ENCODE data around the gene MAST4. TPM values are rescaled to one million over a fixed set of nuclear protein-coding genes. Genes with fewer than 3 reads are reported as not detected.

The MAST4 gene
- total and polyA plus RNA-seq, 4 donors: 3.7 to 9.5 (median 6.5) TPM

DNA sequence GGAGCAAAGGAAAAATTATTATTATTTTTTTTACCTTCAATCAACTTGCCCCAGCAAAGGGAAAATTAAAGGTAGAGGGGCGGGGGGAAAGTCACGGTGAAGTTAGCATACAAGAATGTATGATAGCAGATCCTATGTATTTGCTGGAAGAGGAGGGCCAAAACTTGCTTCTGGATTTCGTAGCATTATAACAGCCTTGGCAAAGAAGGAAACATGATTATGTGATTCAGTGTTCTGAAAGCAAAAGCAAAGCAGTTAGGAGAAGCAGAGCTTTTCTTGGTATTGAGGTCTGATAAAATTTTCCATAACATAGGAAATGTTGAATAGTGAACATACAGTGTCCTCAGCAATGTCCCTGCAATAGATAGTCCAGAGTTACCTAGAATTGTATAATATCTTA, 32.4 kb downstream of the MAST4 start:
- no peak overlapping the region for H3K27ac ChIP-seq (ENCODE audit: low read depth in 1 of 2, low read length in 2 of 2)
- WGBS: 84% methylated on average over 3 of the region's 3 CpGs

DNA sequence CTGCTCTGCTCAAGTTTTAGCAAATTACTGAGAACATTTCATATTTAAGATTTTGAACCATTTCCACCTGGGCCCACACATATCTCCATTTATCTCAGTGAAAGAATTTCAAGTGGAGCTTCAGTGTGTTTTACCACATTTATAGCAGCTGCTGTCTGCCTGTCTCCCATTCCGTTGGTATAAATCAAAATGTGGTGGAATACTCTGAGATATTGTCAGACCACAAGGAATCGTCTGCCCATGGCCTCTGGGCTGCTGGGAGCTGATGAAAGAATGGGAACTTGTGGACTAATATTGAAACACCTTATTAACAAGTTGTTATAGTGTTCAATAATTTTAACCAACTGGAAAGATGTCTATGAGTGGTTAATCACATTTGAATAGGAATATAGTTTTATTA, 33.3 kb downstream of the MAST4 start:
- TF ChIP-seq JUND (IDR thresholded peaks at IDR 0.05) (no peak), TAF1 (conservative IDR thresholded peaks at IDR 0.05) (no peak), RAD21 (IDR thresholded peaks at IDR 0.05) (no peak), HNF4G (IDR thresholded peaks at IDR 0.05) (no peak), YY1 (IDR thresholded peaks at IDR 0.05) (no peak), NR2F2 (IDR thresholded peaks at IDR 0.05) (no peak), FOXA2 (IDR thresholded peaks at IDR 0.05) (no peak), EGR1 (IDR thresholded peaks at IDR 0.05; ENCODE audit: low read depth in 2 of 2) (no peak), FOXA1 (IDR thresholded peaks at IDR 0.05) (no peak)
- TF ChIP-seq, protein P1, sequence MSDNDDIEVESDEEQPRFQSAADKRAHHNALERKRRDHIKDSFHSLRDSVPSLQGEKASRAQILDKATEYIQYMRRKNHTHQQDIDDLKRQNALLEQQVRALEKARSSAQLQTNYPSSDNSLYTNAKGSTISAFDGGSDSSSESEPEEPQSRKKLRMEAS (IDR thresholded peaks at IDR 0.05): no peak
- Histone ChIP-seq H3K27ac (ENCODE audit: low read depth in 1 of 2, low read length in 2 of 2) (no peak overlapping the region), H3K9ac (ENCODE audit: low read depth in 1 of 2, low read length in 2 of 2) (no peak overlapping the region), H3K4me3 (ENCODE audit: low read depth in 1 of 3, low read length in 3 of 3) (no peak overlapping the region), H3K9me3 (ENCODE audit: control insufficient read depth in 4 of 4, low read length in 3 of 4) (no peaks in the 10 kb centered on the region), H3K36me3 (ENCODE audit: control insufficient read depth in 4 of 4, insufficient read depth in 3 of 4, low read depth in 1 of 4, low read length in 3 of 4) (no peaks in the 10 kb centered on the region), H3K4me1 (ENCODE audit: control insufficient read depth in 4 of 4, insufficient read depth in 4 of 4, low read length in 3 of 4) (no peaks in the 10 kb centered on the region), H3K27me3 (ENCODE audit: control insufficient read depth in 4 of 4, insufficient read depth in 4 of 4, low read length in 3 of 4) (no peaks in the 10 kb centered on the region)
- no peak for DNase-seq (ENCODE audit: low spot score)
- 88% methylated on average over 2 of the region's 2 CpGs for WGBS

More for the DNA sequence above, 32.4 kb downstream of the MAST4 start:
- no peak overlapping the region for H3K9ac ChIP-seq (ENCODE audit: low read depth in 1 of 2, low read length in 2 of 2)
- H3K27me3 ChIP-seq (ENCODE audit: control insufficient read depth in 4 of 4, insufficient read depth in 4 of 4, low read length in 3 of 4): no peaks in the 10 kb centered on the region
- H3K4me1 ChIP-seq (ENCODE audit: control insufficient read depth in 4 of 4, insufficient read depth in 4 of 4, low read length in 3 of 4): no peaks in the 10 kb centered on the region
- no peaks in the 10 kb centered on the region for H3K36me3 ChIP-seq (ENCODE audit: control insufficient read depth in 4 of 4, insufficient read depth in 3 of 4, low read depth in 1 of 4, low read length in 3 of 4)
- no peaks in the 10 kb centered on the region for H3K9me3 ChIP-seq (ENCODE audit: control insufficient read depth in 4 of 4, low read length in 3 of 4)
- DNase-seq (ENCODE audit: low spot score): no peak
- no peak overlapping the region for H3K4me3 ChIP-seq (ENCODE audit: low read depth in 1 of 3, low read length in 3 of 3)
- TF ChIP-seq NR2F2 (IDR thresholded peaks at IDR 0.05) (no peak), RAD21 (IDR thresholded peaks at IDR 0.05) (no peak), GABPA (IDR thresholded peaks at IDR 0.05 in 1 of 2, conservative IDR thresholded peaks at IDR 0.05 in 1 of 2) (no peak)
- TF ChIP-seq, protein P1 (IDR thresholded peaks at IDR 0.05): no peak

DNA sequence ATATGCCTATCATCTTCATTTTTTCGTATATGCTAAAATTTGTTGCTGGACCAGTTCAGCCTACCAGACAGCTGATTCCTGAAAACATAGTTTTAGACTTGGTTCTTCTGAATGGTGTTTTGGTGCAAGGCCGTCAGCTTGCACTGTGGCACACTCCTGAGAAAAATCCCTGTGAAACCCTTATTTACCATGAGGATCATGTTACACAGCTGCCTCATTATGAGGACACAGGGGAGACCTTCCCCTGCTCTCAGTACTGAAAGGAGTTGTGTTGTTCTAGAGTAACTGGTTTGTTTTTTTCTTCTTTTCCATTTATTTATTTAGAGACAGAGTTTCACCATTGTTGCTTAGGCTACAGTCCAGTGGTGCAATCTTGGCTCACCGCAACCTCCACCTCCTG, 37.6 kb downstream of the MAST4 start:
- no peaks in the 10 kb centered on the region for H3K9me3 ChIP-seq (ENCODE audit: control insufficient read depth in 4 of 4, low read length in 3 of 4)
- TF ChIP-seq HNF4A (conservative IDR thresholded peaks at IDR 0.05) (no peak), JUND (IDR thresholded peaks at IDR 0.05) (no peak), FOXA2 (IDR thresholded peaks at IDR 0.05) (no peak), RXRA (IDR thresholded peaks at IDR 0.05) (no peak), EGR1 (IDR thresholded peaks at IDR 0.05; ENCODE audit: low read depth in 2 of 2) (no peak), NR2F2 (IDR thresholded peaks at IDR 0.05) (no peak), FOXA1 (IDR thresholded peaks at IDR 0.05) (no peak)
- TF ChIP-seq, protein P2, sequence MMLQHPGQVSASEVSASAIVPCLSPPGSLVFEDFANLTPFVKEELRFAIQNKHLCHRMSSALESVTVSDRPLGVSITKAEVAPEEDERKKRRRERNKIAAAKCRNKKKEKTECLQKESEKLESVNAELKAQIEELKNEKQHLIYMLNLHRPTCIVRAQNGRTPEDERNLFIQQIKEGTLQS (IDR thresholded peaks at IDR 0.05): no peak
- TF ChIP-seq, protein P3, sequence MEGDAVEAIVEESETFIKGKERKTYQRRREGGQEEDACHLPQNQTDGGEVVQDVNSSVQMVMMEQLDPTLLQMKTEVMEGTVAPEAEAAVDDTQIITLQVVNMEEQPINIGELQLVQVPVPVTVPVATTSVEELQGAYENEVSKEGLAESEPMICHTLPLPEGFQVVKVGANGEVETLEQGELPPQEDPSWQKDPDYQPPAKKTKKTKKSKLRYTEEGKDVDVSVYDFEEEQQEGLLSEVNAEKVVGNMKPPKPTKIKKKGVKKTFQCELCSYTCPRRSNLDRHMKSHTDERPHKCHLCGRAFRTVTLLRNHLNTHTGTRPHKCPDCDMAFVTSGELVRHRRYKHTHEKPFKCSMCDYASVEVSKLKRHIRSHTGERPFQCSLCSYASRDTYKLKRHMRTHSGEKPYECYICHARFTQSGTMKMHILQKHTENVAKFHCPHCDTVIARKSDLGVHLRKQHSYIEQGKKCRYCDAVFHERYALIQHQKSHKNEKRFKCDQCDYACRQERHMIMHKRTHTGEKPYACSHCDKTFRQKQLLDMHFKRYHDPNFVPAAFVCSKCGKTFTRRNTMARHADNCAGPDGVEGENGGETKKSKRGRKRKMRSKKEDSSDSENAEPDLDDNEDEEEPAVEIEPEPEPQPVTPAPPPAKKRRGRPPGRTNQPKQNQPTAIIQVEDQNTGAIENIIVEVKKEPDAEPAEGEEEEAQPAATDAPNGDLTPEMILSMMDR (IDR thresholded peaks at IDR 0.05; ENCODE audit: low read depth, low read length, missing input control): no peak
- H3K27me3 ChIP-seq (ENCODE audit: control insufficient read depth in 4 of 4, insufficient read depth in 4 of 4, low read length in 3 of 4): no peaks in the 10 kb centered on the region
- WGBS: 94% methylated on average over 3 of the region's 3 CpGs
- H3K36me3 ChIP-seq (ENCODE audit: control insufficient read depth in 4 of 4, insufficient read depth in 3 of 4, low read depth in 1 of 4, low read length in 3 of 4): no peaks in the 10 kb centered on the region
- no peak overlapping the region for H3K27ac ChIP-seq (ENCODE audit: low read depth in 1 of 2, low read length in 2 of 2)
- DNase-seq (ENCODE audit: low spot score): no peak
- H3K9ac ChIP-seq (ENCODE audit: low read depth in 1 of 2, low read length in 2 of 2): no peak overlapping the region
- no peaks in the 10 kb centered on the region for H3K4me1 ChIP-seq (ENCODE audit: control insufficient read depth in 4 of 4, insufficient read depth in 4 of 4, low read length in 3 of 4)
- no peak overlapping the region for H3K4me3 ChIP-seq (ENCODE audit: low read depth in 1 of 3, low read length in 3 of 3)

Measured in liver (tissue), 9 donors.